ENCODE data around the gene ANKMY1. TPM values are rescaled to one million over a fixed set of nuclear protein-coding genes. Genes with fewer than 3 reads are reported as not detected.

Gene ANKMY1
- total RNA-seq, 4 donors from 2014 or later: 8.2 to 23.8 (median 17.1) TPM

DNA sequence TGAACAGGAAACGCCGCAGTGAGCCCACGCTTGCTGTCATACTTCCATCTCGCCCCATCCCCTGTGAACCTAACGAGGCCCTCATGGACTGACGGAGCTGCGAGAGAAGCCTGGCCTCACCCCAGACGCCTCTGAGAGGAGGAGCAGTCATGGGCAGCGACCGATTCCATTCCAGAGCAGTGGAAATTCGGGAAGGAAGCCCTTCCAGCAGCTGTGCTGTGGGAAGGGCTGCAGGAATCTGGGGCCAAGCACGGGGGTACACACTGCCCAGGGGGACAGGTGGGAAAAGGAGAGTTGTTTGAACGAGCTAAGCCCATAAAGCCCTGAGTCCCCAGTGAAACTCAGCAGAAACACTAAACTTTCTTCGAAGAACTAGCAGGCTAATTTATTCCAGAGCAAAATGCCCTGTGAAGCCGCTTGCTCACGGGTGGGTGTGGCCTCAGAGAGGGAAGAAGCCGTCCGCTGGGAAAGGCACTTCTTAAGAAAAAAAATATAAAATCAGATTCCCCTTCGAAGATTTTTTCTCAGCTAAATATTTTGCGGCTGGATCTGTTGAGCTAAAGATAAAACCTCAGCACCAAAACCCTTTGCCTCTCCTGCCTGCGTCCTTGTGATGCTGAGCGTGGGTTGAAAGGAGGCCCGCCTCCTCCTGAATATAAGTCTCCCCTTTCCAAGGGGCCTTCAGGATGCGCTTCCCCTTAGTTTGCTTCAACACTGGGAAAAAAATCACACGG, 38.2 kb downstream of the ANKMY1 start:
- Histone ChIP-seq H3K36me3 (peaks cover 0 to 28% (median 14%) of the 10 kb centered on the region in 3 donors), H3K9me3 (peaks cover 0 to 2% (median 0%) of the 10 kb centered on the region in 3 donors), H3K4me3 (peak overlapping the region in 3 of 4 donors; percentile 2 to 26 (median 11)), H3K27ac (no peak overlapping the region), H3K4me1 (peaks cover 2 to 19% (median 13%) of the 10 kb centered on the region in 3 donors), H3K27me3 (peaks cover 0 to 15% (median 0%) of the 10 kb centered on the region in 4 donors)
- WGBS, 2 donors: 43 to 46% methylated on average over 21 to 23 of the region's 25 CpGs
- no peak for DNase-seq
- TF ChIP-seq POLR2A (IDR thresholded peaks at IDR 0.05): no peak
- TF ChIP-seq, protein P1, sequence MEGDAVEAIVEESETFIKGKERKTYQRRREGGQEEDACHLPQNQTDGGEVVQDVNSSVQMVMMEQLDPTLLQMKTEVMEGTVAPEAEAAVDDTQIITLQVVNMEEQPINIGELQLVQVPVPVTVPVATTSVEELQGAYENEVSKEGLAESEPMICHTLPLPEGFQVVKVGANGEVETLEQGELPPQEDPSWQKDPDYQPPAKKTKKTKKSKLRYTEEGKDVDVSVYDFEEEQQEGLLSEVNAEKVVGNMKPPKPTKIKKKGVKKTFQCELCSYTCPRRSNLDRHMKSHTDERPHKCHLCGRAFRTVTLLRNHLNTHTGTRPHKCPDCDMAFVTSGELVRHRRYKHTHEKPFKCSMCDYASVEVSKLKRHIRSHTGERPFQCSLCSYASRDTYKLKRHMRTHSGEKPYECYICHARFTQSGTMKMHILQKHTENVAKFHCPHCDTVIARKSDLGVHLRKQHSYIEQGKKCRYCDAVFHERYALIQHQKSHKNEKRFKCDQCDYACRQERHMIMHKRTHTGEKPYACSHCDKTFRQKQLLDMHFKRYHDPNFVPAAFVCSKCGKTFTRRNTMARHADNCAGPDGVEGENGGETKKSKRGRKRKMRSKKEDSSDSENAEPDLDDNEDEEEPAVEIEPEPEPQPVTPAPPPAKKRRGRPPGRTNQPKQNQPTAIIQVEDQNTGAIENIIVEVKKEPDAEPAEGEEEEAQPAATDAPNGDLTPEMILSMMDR (IDR thresholded peaks at IDR 0.05): no peak
- intact Hi-C loops (cut with DNase I): no loop called here

DNA sequence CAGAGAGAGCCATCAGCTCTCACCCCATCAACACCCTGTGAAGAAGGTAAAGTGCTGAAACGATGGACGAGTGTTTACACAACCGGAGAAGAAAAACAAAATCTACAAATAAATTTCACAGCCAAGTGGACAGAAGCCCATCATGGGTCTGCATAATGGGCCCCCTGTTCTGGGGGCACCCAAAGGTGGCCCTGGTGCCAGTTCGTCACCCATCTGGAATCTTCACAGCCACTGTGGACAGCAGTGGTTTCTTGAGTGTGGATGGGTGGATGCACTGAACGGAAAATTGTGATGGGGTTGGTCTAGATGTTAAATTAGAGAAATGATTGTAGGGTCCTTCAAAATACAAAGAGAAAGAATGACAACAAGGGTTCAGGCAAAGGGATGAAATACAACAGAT, 38.8 kb downstream of the ANKMY1 start:
- WGBS, 2 donors: 89 to 94% methylated on average over 4 to 5 of the region's 5 CpGs
- Histone ChIP-seq H3K27me3 (peaks cover 0 to 15% (median 0%) of the 10 kb centered on the region in 4 donors), H3K9me3 (no peaks in the 10 kb centered on the region), H3K27ac (no peak overlapping the region), H3K36me3 (peaks cover 0 to 22% (median 14%) of the 10 kb centered on the region in 3 donors), H3K4me3 (peak overlapping the region in 1 of 4 donors; percentile 2), H3K4me1 (peaks cover 7 to 25% (median 19%) of the 10 kb centered on the region in 3 donors)
- DNase-seq: no peak
- intact Hi-C loops (cut with DNase I): no loop called here
- no peak for TF ChIP-seq POLR2A (IDR thresholded peaks at IDR 0.05)
- TF ChIP-seq, protein P1 (IDR thresholded peaks at IDR 0.05): no peak

DNA sequence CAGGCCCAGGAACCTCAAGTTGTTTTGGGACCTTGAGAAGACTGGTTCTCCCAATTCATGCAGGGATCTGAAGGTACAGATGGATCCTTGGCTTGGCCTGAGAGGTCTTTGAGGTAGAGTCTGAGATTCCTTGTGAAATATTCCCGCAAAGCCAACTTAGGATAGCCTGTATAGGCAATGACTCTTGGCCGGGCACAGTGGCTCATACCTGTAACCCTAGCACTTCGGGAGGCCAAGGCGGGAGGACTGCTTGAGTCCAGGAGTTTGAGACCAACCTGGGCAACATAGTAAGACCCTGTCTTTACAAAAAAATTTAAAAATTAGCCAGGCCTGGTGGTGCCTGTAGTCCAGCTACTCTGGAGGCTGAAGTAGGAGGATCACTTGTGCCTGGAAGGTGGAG, 40.4 kb downstream of the ANKMY1 start:
- peaks cover 0 to 15% (median 0%) of the 10 kb centered on the region in 4 donors for H3K27me3 ChIP-seq
- WGBS, 2 donors: 100% methylated on average over 3 of the region's 4 CpGs; no CpG with 5 or more reads in 1 of the 2 donors
- H3K36me3 ChIP-seq: peaks cover 0 to 12% (median under 1%) of the 10 kb centered on the region in 3 donors
- TF ChIP-seq, protein P1 (IDR thresholded peaks at IDR 0.05): no peak
- TF ChIP-seq POLR2A (IDR thresholded peaks at IDR 0.05): no peak
- H3K4me1 ChIP-seq: peaks cover 9 to 31% (median 19%) of the 10 kb centered on the region in 3 donors
- no peaks in the 10 kb centered on the region for H3K9me3 ChIP-seq
- DNase-seq: no peak
- no peak overlapping the region for H3K4me3 ChIP-seq
- no peak overlapping the region for H3K27ac ChIP-seq
- intact Hi-C loops (cut with DNase I): no loop called here

GRCh38 chr2:240514631-240515030, 43.2 kb downstream of the ANKMY1 start:
- intact Hi-C loops (cut with DNase I): no loop called here
- no peak overlapping the region for H3K4me3 ChIP-seq
- no peak overlapping the region for H3K27ac ChIP-seq
- 71 to 80% methylated on average over 2 of the region's 2 CpGs for WGBS, 2 donors
- no peak for DNase-seq
- no peaks in the 10 kb centered on the region for H3K9me3 ChIP-seq
- TF ChIP-seq, protein P1 (IDR thresholded peaks at IDR 0.05): no peak
- TF ChIP-seq POLR2A (IDR thresholded peaks at IDR 0.05): no peak
- H3K4me1 ChIP-seq: peaks cover 9 to 20% (median 10%) of the 10 kb centered on the region in 3 donors
- peaks cover 0 to 3% (median 0%) of the 10 kb centered on the region in 4 donors for H3K27me3 ChIP-seq
- H3K36me3 ChIP-seq: peaks cover 0 to 25% (median 0%) of the 10 kb centered on the region in 3 donors

GRCh38 chr2:240513549-240514287, 44.1 kb downstream of the ANKMY1 start:
- WGBS, 2 donors: 21 to 39% methylated on average over 4 to 6 of the region's 13 CpGs
- peak; percentile 52 for DNase-seq
- intact Hi-C loops (cut with DNase I): no loop called here
- Histone ChIP-seq H3K27me3 (peaks cover 0 to under 1% (median 0%) of the 10 kb centered on the region in 4 donors), H3K4me3 (no peak overlapping the region), H3K36me3 (peaks cover 0 to 34% (median 0%) of the 10 kb centered on the region in 3 donors), H3K9me3 (no peaks in the 10 kb centered on the region), H3K27ac (no peak overlapping the region), H3K4me1 (peaks cover 7 to 15% (median 9%) of the 10 kb centered on the region in 3 donors)
- no peak for TF ChIP-seq POLR2A (IDR thresholded peaks at IDR 0.05)
- TF ChIP-seq, protein P1 (IDR thresholded peaks at IDR 0.05): peak; percentile 58 to 95 (median 84)
